Esophagus squamous epithelium (tissue), 4 donors: Measurements from ENCODE around the gene CD53.
"Not testable (repeated sequence)": the region's sequence is repeated elsewhere in the genome, so short reads cannot be mapped to it uniquely, and the experiment has no call there.

Source experiments
- CTCF ChIP-seq, 6 experiments: fragments of 450-650 bp in 4 of 6; fragments of 200-600 bp in 2 of 6; sonication (generic) in 2 of 6; IDR thresholded peaks; one replicate each; pipeline ENCODE4 v1.5.1; 2016 to 2019; ENCODE audit warnings: antibody characterized with exemption in 6 of 6, mild to moderate bottlenecking in 4 of 6, moderate library complexity in 4 of 6
- POLR2A ChIP-seq, 4 donors: fragments of 450-650 bp; IDR thresholded peaks; one replicate each; pipeline ENCODE4 v1.6.1; 2017; ENCODE audit warnings: antibody characterized with exemption in 4 of 4, mild to moderate bottlenecking in 4 of 4, moderate library complexity in 3 of 4

GRCh38 chr1:110861942-110862341 lies 11.0 kb upstream of the CD53 start:
- not testable (repeated sequence) for TF ChIP-seq CTCF, POLR2A (IDR thresholded peaks at IDR 0.05)
